Fibroblast of the aortic adventitia (primary cell): ENCODE measurements around the gene RNF144A. TPM values are rescaled to one million over a fixed set of nuclear protein-coding genes. Genes with fewer than 3 reads are reported as not detected.

Experiments used
- DNase-seq: peaks from one replicate; pipeline ENCODE4 v3.0.0-alpha.2; 2010; ENCODE audit warnings: low read depth
- H3K4me3 ChIP-seq: 2 replicates; pipeline ENCODE4 v1.5.1; 2011; ENCODE audit warnings: low read depth, mild to moderate bottlenecking, control low read depth, low read length, moderate library complexity
- CTCF ChIP-seq: IDR thresholded peaks from 2 replicates; pipeline ENCODE4 v1.5.1; 2011; ENCODE audit warnings: mild to moderate bottlenecking, low read length, control low read depth, inconsistent platforms; ENCODE audit not compliant: insufficient read depth
- total RNA-seq: library from RNA; depleted of rRNA; stranded (reverse); fragments of >200 nt; gene quantifications from 2 replicates; pipeline ENCODE4 v1.2.3, GENCODE V29; 2012; ENCODE audit warnings: low replicate concordance

Gene RNF144A
- total RNA-seq, 1 donor: 10.8 TPM

- DNase-seq: peak; percentile 16
- TF ChIP-seq CTCF: no peak
- no peak overlapping the region for H3K4me3 ChIP-seq
These were observed 34.9 kb downstream of the RNF144A start for GRCh38 chr2:6952101-6952500.

- no peak for DNase-seq
- no peak overlapping the region for H3K4me3 ChIP-seq
- no peak for TF ChIP-seq CTCF
These were observed 37.4 kb downstream of the RNF144A start for GRCh38 chr2:6954586-6954985.

GRCh38 chr2:6955511-6956136, 38.4 kb downstream of the RNF144A start:
- DNase-seq: no peak
- no peak for TF ChIP-seq CTCF

GRCh38 chr2:6956566-6956965, 39.4 kb downstream of the RNF144A start:
- no peak for TF ChIP-seq CTCF
- H3K4me3 ChIP-seq: no peak overlapping the region

More at GRCh38 chr2:6955511-6956136, 38.4 kb downstream of the RNF144A start:
- no peak overlapping the region for H3K4me3 ChIP-seq

GRCh38 chr2:6957031-6957714, 40.0 kb downstream of the RNF144A start:
- DNase-seq: no peak

More at GRCh38 chr2:6956566-6956965, 39.4 kb downstream of the RNF144A start:
- no peak for DNase-seq

GRCh38 chr2:6957910-6958615, 40.9 kb downstream of the RNF144A start:
- H3K4me3 ChIP-seq: no peak overlapping the region
- TF ChIP-seq CTCF: no peak
- DNase-seq: no peak

More at GRCh38 chr2:6957031-6957714, 40.0 kb downstream of the RNF144A start:
- no peak overlapping the region for H3K4me3 ChIP-seq
- TF ChIP-seq CTCF: no peak
